Endothelial cell of umbilical vein (primary cell): ENCODE results near the gene CMTM3. TPM values are rescaled to one million over a fixed set of nuclear protein-coding genes. Genes with fewer than 3 reads are reported as not detected.

Source experiments
- BruUV-seq: library from RNA; stranded (reverse); fragments of 400-500 nt; replicated peaks from 2 replicates; lab custom pipeline; 2021; lab: Mats Ljungman, UMichigan
- CTCF ChIA-PET: fragments of 300-600, 350-600 bp; sonication (Branson Sonifier 250); formaldehyde crosslinking; loops from one replicate; lab custom pipeline; 2021; ENCODE audit warnings: antibody characterized with exemption, inconsistent platforms; lab: Charles Lee
- POLR2A ChIA-PET: fragments of 300-600, 350-600 bp; sonication (Branson Sonifier 250); formaldehyde crosslinking; loops from one replicate; lab custom pipeline; 2021; ENCODE audit warnings: antibody characterized with exemption, inconsistent platforms; lab: Charles Lee
- DNase-seq: peaks from one replicate; pipeline ENCODE4 v3.0.0-alpha.2; 2011; ENCODE audit warnings: low read depth, low spot score
- FAIRE-seq: peaks from 2 replicates; lab custom pipeline; 2011; peaks lifted over from hg19 to GRCh38; lab: Jason Lieb, UNC
- H2AFZ ChIP-seq: 2 replicates; pipeline ENCODE4 v1.6.0; 2012; ENCODE audit warnings: low read depth, low read length, control low read depth, inconsistent platforms
- H3K27ac ChIP-seq: 2 replicates; pipeline ENCODE4 v1.5.1; 2011; ENCODE audit warnings: low read depth, mild to moderate bottlenecking, control low read depth, low read length, moderate library complexity; ENCODE audit not compliant: insufficient read depth
- H3K27me3 ChIP-seq, 2 experiments: 2 replicates each; pipeline versions ENCODE4 v1.6.0 to v1.6.1; 2011; ENCODE audit warnings: low read length in 2 of 2, mixed read lengths in 1 of 2; ENCODE audit not compliant: control insufficient read depth in 2 of 2, insufficient read depth in 2 of 2
- H3K36me3 ChIP-seq, 2 experiments: 2 replicates in 1 of 2; 3 replicates in 1 of 2; pipeline ENCODE4 v1.5.1; 2011; ENCODE audit warnings: low read length in 2 of 2, mild to moderate bottlenecking in 1 of 2, moderate library complexity in 1 of 2; ENCODE audit not compliant: control insufficient read depth in 2 of 2, insufficient read depth in 2 of 2; ENCODE audit errors: extremely low read depth in 1 of 2
- H3K4me1 ChIP-seq: 3 replicates; pipeline ENCODE4 v1.5.1; 2011; ENCODE audit warnings: mild to moderate bottlenecking, low read length; ENCODE audit not compliant: control insufficient read depth, insufficient read depth; ENCODE audit errors: extremely low read depth
- H3K4me2 ChIP-seq: 2 replicates; pipeline ENCODE4 v1.6.1; 2011; ENCODE audit warnings: low read length, control low read depth, mixed read lengths; ENCODE audit not compliant: insufficient read depth
- H3K4me3 ChIP-seq, 3 experiments: fragments of 200-600 bp in 1 of 3; sonication (generic), shearing (Covaris generic) in 1 of 3; replicated peaks in 1 of 3; 2 replicates each; pipeline ENCODE4 v1.5.1; 2011 to 2016; ENCODE audit warnings: control low read depth in 3 of 3, low read length in 3 of 3, mild to moderate bottlenecking in 2 of 3, inconsistent platforms in 1 of 3, low read depth in 1 of 3, moderate library complexity in 1 of 3; ENCODE audit not compliant: insufficient read depth in 1 of 3
- H3K79me2 ChIP-seq: 2 replicates; pipeline ENCODE4 v1.6.0; 2012; ENCODE audit warnings: low read length, inconsistent platforms; ENCODE audit not compliant: control insufficient read depth, insufficient read depth
- H3K9ac ChIP-seq: replicated peaks from 2 replicates; pipeline ENCODE3; 2011; ENCODE audit warnings: low read length, control low read depth; ENCODE audit not compliant: insufficient read depth; ENCODE audit errors: extremely low read depth
- H3K9me1 ChIP-seq: replicated peaks from 3 replicates; pipeline ENCODE4 v1.6.0; 2011; ENCODE audit warnings: mild to moderate bottlenecking, low read length; ENCODE audit not compliant: control insufficient read depth, insufficient read depth; ENCODE audit errors: extremely low read depth
- H3K9me3 ChIP-seq: replicated peaks from 2 replicates; pipeline ENCODE4 v1.5.1; 2012; ENCODE audit warnings: low read length, inconsistent platforms; ENCODE audit not compliant: control insufficient read depth, insufficient read depth
- H4K20me1 ChIP-seq: replicated peaks from 2 replicates; pipeline ENCODE3; 2011; ENCODE audit warnings: mild to moderate bottlenecking, low read length; ENCODE audit not compliant: control insufficient read depth, insufficient read depth; ENCODE audit errors: extremely low read depth
- EZH2 ChIP-seq: IDR thresholded peaks from 2 replicates; pipeline ENCODE4 v1.6.1; 2012; ENCODE audit warnings: borderline replicate concordance, low read depth, mild to moderate bottlenecking, moderate library complexity, low read length, inconsistent platforms; ENCODE audit not compliant: severe bottlenecking
- FOS ChIP-seq: IDR thresholded peaks from 2 replicates; pipeline ENCODE4 v1.6.1; 2011; ENCODE audit warnings: mild to moderate bottlenecking, low read length, moderate library complexity, borderline replicate concordance; ENCODE audit not compliant: insufficient read depth
- GATA2 ChIP-seq: IDR thresholded peaks from 2 replicates; pipeline ENCODE4 v1.7.0; 2011; ENCODE audit warnings: low read depth, mild to moderate bottlenecking, moderate library complexity, mixed read lengths, low read length; ENCODE audit not compliant: insufficient read length, insufficient read depth
- JUN ChIP-seq: IDR thresholded peaks from 2 replicates; pipeline ENCODE4 v1.6.1; 2011; ENCODE audit warnings: borderline replicate concordance, low read depth; ENCODE audit not compliant: insufficient read length, insufficient read depth
- MAX ChIP-seq: IDR thresholded peaks from 2 replicates; pipeline ENCODE4 v1.6.1; 2011; ENCODE audit not compliant: insufficient read depth, insufficient read length
- MYC ChIP-seq: IDR thresholded peaks from one replicate; pipeline ENCODE4 v1.6.1; 2011; ENCODE audit warnings: mild to moderate bottlenecking, low read depth, low read length
- POLR2A ChIP-seq: IDR thresholded peaks from 2 replicates; pipeline ENCODE4 v1.6.1; 2012; ENCODE audit warnings: low read depth, mild to moderate bottlenecking, control low read depth, low read length
- POLR2AphosphoS5 ChIP-seq: IDR thresholded peaks from 2 replicates; pipeline ENCODE4 v1.6.1; 2012; ENCODE audit warnings: low read depth, mild to moderate bottlenecking, control low read depth, low read length, moderate library complexity; ENCODE audit not compliant: insufficient read depth
- dilution Hi-C: fragments of 300-500 bp; cut with MboI; formaldehyde crosslinking; loops from one replicate; pipeline ENCODE4 v1.15.0; 2019; ENCODE audit warnings: low sequenced_read_pairs; ENCODE audit not compliant: extremely low pct_ligation_motif_present
- intact Hi-C: fragments of 100-400 bp; cut with micrococcal nuclease; formaldehyde crosslinking; loops from one replicate; pipeline ENCODE4 v1.10.0; 2022
- polyA plus RNA-seq, 4 experiments: library from polyadenylated mRNA; depleted of rRNA in 3 of 4; stranded (reverse) in 3 of 4; unstranded in 1 of 4; fragments of >200 nt; gene quantifications; 2 replicates each; pipeline versions ENCODE4 v1.2.1 to v1.2.3, GENCODE V29; 2011 to 2012; ENCODE audit warnings: missing spikeins in 1 of 4
- total RNA-seq: library from RNA; stranded (reverse); gene quantifications from 2 replicates; pipeline ENCODE4 v1.2.3, GENCODE V29; 2021
- TF ChIP-seq, protein P1 (sequence below), 2 donors: IDR thresholded peaks; 1 replicate in 1 of 2; 2 replicates in 1 of 2; pipeline ENCODE4 v1.5.1; 2011; ENCODE audit warnings: low read length in 2 of 2, mild to moderate bottlenecking in 2 of 2, moderate library complexity in 2 of 2, control low read depth in 1 of 2, inconsistent platforms in 1 of 2, low read depth in 1 of 2; ENCODE audit not compliant: insufficient read depth in 1 of 2; ENCODE audit errors: extremely low read depth in 1 of 2

CMTM3 gene
- total and polyA plus RNA-seq, 2 donors (not counting 3 experiments of a cell fraction or from before 2014, with no cell fraction given) = 83.6 to 86.2 TPM

GRCh38 chr16:66605979-66606751 lies 1.7 kb downstream of the CMTM3 start:
- peaks cover 17% of the 10 kb centered on the region for H3K4me1 ChIP-seq
- no TSS peak for BruUV-seq
- H3K4me3 ChIP-seq = peak overlapping the region; percentile 64 to 91 (median 67)
- peak overlapping the region; percentile 57 for H3K4me2 ChIP-seq
- H3K9me3 ChIP-seq = no peaks in the 10 kb centered on the region
- intact Hi-C loops = loop anchor here (1.0 to 5.0 kb wide), 4 partner anchors 42 to 136 kb away; partner anchors contain the start of gene CKLF
- no peaks in the 10 kb centered on the region for H3K27me3 ChIP-seq
- peaks cover 30% of the 10 kb centered on the region for H3K79me2 ChIP-seq
- FAIRE-seq (peak; percentile 37), DNase-seq (no peak)
- ChIA-PET POLR2A (no interaction called here), CTCF (interaction anchor here (0.6 to 6.3 kb wide), 3 partner anchors 45 to 262 kb away, joined by 4 to 171 read pairs (median 67); no protein-coding TSS in a partner anchor)
- H3K27ac ChIP-seq = peak overlapping the region; percentile 73
- TF ChIP-seq JUN = no peak
- no peak for TF ChIP-seq MYC
- TF ChIP-seq, protein P1, sequence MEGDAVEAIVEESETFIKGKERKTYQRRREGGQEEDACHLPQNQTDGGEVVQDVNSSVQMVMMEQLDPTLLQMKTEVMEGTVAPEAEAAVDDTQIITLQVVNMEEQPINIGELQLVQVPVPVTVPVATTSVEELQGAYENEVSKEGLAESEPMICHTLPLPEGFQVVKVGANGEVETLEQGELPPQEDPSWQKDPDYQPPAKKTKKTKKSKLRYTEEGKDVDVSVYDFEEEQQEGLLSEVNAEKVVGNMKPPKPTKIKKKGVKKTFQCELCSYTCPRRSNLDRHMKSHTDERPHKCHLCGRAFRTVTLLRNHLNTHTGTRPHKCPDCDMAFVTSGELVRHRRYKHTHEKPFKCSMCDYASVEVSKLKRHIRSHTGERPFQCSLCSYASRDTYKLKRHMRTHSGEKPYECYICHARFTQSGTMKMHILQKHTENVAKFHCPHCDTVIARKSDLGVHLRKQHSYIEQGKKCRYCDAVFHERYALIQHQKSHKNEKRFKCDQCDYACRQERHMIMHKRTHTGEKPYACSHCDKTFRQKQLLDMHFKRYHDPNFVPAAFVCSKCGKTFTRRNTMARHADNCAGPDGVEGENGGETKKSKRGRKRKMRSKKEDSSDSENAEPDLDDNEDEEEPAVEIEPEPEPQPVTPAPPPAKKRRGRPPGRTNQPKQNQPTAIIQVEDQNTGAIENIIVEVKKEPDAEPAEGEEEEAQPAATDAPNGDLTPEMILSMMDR (IDR thresholded peaks at IDR 0.05; ENCODE audit: extremely low read depth in 1 of 2, insufficient read depth in 1 of 2, low read depth in 1 of 2, low read length in 2 of 2) = no peak
- TF ChIP-seq EZH2 = no peak
- no peak for TF ChIP-seq MAX
- no peak for TF ChIP-seq POLR2A
- no peak for TF ChIP-seq POLR2AphosphoS5
- TF ChIP-seq GATA2 = no peak
- no peak for TF ChIP-seq FOS
- dilution Hi-C loops = no loop called here
- no peaks in the 10 kb centered on the region for H3K9me1 ChIP-seq
- peaks cover 9 to 20% of the 10 kb centered on the region in 2 experiments for H3K36me3 ChIP-seq
- H4K20me1 ChIP-seq = no peaks in the 10 kb centered on the region
- H2AFZ ChIP-seq = no peak overlapping the region
- H3K9ac ChIP-seq = peak overlapping the region; percentile 90
